NCI-H2107 treated with DMSO at 0.1 percent for 48 hours (cell line): ENCODE data around the gene TBC1D2B.
"Not testable (repeated sequence)": the region's sequence is repeated elsewhere in the genome, so short reads cannot be mapped to it uniquely, and the experiment has no call there.

Experiments
- DNase-seq: peaks from one replicate; lab custom pipeline; 2025; ENCODE audit not compliant: unreplicated experiment; lab: John Stamatoyannopoulos, UW

The TBC1D2B gene

DNA sequence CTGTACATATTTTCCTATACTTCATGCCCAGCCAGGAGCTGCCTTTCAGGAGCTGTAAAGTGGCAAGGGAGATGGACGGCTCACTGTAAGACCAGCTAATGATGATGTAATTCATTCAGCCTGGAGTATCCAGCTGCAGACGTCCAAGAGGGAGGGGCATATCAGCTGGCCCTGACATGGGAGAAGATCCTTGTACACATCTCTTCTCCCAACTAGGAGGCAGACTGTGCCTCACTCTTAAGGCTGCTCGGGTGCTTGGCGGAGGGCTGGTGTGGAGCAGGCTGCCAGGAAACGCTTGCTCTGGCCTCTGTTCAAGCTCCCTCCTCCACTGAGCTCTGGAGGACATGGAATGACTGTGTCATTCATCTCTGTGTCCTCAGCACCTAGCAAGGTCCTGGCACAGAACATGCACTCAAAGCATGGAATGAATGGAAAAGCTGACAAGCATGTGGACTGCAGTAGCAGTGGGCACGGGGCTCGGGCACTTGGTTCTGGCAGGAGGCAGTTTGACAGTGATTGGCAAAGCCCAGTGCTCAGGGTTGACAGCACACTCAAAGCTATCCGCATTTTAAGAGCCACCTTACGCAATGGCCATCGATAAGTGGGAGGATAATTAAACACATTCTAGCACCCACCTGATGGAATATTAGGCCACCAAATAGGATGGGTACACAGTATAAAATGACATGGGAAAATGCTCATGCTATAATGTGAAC, 72.4 kb downstream of the TBC1D2B start:
- DNase-seq: peak; percentile 21

DNA sequence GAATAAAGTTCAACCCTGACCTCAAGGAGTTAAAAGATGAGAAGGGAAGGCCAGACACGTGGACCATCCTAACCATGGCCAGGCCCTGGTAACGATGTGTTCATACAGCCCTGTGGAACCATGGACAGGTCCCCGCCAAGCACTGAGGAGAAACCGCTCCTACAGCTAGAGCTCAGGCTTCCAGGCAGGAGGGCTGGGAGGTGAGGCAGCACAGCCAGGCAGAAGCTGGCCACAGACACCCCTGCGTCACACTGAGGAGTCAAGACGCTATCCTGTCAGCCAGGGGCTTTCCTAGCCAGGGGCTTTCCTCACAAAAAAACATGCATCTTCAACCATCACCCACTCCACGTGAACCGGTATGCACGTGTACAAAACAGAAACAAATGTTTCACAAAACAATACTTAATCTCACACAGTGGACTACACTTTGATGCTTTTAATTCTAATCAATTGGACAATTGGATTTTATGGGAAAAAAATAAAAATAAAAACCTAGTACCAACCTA, 73.2 kb downstream of the TBC1D2B start:
- DNase-seq: no peak

DNA sequence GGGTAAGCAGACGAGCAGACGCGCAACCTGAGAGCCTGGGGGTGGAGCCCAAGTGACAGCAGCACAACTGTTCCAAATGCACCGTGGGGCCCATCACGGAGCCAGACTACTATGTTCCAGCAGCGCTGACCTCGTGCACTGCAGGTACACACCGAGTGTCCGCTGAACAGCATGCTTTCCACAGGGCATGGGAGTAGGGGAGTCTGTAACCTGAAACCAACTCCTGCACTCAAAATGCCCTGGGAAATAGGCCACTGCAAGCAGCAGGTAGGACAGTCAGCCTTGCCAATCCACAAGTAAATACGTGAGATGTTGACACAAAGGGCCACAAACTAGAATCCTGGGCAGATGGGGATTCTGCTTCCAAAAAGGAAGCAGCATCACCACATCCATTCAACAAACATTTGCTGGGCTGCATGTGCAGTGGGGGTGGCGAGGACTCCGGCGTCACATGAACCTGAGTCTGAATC, 73.9 kb downstream of the TBC1D2B start:
- peak; percentile 85 for DNase-seq

DNA sequence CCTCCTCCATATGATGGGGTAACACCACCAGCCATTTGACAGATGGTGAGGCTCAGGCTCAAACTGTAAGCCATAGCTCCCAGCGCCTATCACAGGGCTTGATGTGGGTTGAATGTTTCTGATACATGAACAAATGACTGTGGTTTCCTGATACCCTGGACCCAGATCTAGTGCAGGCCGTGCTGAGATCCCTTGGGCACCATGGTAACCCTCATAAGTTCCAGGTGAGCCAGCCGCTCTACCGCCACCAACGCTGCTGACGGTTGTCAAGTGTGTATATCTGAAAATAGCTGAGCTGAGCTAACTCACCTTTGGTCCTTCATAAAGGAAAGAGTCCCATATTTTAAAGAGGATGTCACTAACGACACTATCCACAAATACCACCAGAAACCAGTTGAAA, 74.5 kb downstream of the TBC1D2B start:
- DNase-seq: peak; percentile 64

DNA sequence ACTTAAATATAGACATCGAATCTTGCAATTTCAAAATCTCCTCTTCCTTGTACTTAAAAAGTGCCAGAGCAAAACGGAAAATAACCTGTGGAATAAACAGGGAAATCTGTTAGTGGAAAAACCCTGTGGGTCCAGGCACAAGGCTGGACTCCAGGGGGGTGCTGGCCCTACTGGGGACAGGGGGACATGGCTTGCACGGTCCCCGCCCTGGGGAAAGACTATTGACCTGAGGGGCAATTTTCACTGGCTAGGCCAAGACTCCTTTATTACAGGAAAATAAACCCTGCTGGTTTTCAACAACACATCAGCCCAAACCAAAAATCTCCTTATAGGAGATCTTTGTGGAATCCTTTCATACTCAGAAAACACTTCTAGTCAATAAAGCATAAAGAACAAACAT, 75.9 kb downstream of the TBC1D2B start:
- DNase-seq: no peak

DNA sequence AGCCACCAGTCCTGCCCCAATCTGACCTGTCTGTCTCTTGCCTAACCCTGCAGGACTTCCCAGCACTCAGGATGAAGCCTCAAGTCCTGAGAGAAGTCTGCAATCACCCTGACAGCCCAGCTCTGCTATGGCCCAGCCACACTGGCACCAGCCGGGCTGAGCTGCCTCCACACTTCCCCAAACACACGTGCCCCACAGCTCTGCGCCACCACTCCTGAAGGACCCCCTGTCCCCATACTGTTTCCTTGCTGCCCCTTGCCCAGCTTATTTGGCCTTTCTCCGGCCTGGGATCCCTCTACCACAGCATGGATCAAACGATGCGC, 76.6 kb downstream of the TBC1D2B start:
- DNase-seq: no peak

DNA sequence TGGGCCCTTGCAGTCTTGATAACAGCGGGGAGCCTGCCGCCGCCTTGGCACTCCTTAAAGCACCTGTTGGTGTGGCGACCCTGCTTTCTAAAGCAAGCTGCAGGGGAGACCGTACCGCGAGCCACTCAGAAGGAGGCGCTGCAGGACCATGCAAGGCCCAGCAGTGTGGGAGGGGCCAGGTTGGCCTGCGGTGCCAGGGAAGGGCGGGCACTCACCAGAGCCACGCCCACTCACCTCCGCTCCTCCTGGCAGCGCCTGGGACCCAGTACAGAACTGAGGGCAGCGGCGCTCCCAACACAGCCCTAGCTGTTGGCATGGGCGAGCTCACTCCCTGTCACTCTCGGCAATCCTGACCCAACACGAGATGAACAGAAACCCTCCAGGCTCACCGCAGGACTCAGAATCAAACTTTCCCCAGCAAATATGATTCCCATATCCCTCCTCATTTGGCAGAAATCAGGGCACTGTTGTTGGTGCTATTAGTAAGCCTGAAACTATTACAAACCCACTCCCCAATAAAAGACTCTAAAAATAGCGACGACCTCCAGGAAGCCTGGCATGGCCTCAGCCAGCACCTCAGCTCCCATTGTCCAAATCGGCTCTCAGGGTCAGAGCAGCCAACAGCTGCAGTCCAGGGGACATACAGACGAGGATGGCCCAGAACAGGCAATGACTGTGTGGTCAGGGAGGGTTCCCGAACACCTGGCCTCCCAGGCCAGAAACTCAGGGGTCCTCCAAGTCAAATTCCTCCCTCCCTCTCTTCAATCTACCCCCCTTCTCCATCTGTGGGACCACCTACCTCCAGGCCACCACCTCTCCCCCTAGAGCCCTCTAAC, 77.2 kb downstream of the TBC1D2B start:
- DNase-seq: peak; percentile 52

DNA sequence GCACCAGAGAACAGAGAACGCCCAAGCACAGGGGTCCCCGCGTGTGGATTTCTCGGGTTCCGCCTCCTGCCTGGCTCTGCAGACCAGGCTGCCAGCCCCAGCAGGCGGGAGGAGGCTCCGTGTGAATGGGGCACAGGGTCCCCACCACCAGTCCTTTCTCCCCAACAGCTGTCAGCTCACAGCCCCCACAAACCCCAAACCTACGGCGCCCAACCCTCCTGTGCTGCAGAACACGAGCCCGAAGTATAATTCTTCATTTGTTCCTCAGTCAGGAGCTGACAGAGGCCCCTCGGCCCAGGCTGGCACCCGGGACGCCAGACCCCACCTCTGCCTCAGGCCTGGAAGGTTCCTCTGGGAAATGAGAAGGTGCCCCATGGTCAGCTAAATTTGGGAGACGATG, 78.0 kb downstream of the TBC1D2B start:
- no peak for DNase-seq

DNA sequence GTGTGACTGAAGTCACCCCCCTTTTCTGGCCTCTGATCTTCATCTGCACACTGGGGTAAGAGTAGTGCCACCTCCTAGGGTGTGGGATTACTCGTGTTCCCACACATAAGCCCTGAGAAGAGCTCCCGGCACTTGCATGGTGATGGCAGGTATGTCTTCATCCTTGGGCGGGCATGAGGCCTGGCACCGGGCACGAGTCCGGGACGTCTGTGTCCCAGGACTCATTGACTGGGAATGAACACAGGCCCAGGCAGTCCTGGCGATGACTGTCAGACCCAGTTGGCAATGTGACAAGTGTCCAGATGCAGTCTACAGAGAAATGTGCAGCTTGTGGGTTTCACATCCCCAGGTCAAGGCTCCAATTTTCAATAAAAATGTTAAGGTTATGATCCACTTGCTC, 78.9 kb downstream of the TBC1D2B start:
- DNase-seq: no peak

DNA sequence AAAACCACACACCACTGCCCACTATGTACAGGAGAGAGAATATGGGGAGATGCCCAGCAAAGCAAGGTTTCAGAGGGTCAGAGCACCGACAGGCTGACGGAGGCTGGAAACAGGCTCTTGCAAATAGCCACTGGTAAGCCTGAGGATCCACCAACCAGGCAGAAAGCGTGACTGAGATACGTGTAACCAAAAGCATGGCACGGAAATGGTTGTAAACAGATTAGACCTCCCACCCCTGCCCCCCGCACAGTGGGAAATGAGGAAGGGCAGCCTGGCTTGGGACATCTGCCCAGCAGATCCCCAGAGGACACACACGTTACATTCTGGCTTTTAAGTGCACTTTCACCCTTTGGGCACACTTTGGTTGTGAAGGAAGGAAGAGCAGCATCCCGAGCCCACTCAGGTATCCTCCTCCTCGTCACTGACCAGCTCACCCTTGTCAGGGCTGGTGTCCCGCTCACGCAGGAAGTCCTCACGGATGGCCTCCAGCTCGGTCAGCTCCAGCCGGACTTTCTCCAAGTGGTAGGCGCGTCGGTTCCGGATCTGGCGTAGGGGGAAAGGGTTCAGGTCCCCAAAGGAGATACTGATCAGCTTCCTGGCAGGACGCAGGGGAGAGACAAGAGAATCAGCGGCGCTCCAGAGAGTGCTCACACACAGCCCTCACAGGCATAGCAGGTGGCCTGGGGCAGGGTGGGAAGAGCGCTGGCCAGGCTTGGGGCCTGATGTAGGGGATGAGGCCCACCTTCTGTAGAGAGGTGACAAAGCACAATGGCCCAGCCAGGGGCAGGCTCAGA, 79.6 kb downstream of the TBC1D2B start:
- not testable (repeated sequence) for DNase-seq

DNA sequence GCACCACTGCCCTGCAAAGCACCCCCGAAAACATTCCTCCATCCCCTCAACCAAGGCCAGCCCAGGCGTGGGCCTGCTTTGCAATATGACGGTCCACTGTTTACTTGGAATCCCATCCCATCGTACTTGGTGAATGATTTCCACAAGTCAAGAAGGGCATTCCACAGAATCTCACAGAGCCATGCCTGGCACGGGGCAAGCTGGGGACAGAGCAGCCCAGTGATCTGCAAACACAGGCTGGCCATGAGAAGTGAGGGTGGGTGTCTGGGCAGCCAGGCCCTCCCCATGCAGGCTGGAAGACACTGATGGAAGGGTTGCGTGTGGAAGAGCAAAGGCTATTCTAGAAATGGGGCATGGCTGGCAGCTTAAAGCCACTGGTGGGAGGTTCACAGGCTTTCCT, 80.3 kb downstream of the TBC1D2B start:
- not testable (repeated sequence) for DNase-seq

DNA sequence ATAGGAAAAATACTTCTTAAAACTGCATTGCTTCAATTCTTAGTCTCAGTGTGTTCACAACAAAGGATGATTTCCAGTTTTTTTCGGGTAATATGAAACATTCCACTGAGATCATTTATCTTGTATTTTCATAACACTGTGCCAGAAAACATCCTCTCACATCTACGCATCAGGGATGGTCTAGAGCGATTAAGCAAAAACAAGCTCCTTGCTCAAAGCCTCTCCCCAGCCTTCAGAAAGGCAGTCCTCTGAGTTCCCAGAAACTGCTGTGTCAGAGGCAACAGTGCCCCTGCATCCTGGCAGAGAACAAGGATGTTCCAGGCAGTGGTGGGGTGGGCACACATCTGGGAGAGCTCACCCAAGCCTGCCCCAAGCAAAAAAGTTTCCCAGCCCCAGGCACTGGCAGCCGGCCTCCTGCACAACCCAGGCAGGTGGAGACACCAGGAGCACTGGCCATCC, 80.8 kb downstream of the TBC1D2B start:
- not testable (repeated sequence) for DNase-seq

DNA sequence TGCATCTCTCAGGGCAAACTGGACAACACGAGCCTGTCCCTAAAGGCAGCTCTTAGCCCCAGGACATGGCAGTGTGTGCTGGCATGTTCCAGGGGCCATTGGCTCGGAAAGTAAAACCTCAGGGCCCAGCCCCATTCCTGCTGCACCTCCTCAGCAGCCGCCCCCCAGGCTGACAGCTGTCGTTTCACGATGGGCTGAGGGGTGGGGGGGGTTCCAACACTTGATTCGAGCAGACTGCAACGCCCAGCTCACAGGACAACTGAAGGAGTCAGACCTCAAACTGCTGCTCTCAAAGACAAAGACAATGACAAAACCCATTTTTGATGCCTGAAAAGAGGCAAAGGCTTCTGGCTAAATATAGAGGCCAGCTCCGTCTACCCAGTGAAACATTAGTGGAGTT, 81.3 kb downstream of the TBC1D2B start:
- DNase-seq: not testable (repeated sequence)

DNA sequence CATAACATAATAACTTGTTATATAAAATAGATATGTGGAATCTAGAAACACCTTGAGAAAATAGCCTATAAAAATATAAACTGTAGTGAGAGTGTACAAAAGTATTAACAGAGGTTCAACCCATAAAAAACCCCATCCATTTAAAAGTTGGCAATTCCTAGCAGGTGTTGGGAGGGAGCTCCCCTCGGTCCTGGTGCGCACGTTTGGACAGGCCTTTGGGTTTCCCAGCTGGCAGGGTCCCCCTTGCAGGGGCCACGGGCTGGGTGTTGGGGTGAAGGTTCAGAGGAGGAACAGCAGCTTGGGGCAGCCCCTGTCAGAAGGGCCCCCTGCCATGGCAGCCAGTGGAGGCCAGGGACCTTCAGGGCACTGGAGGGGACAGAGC, 82.0 kb downstream of the TBC1D2B start:
- DNase-seq: not testable (repeated sequence)

DNA sequence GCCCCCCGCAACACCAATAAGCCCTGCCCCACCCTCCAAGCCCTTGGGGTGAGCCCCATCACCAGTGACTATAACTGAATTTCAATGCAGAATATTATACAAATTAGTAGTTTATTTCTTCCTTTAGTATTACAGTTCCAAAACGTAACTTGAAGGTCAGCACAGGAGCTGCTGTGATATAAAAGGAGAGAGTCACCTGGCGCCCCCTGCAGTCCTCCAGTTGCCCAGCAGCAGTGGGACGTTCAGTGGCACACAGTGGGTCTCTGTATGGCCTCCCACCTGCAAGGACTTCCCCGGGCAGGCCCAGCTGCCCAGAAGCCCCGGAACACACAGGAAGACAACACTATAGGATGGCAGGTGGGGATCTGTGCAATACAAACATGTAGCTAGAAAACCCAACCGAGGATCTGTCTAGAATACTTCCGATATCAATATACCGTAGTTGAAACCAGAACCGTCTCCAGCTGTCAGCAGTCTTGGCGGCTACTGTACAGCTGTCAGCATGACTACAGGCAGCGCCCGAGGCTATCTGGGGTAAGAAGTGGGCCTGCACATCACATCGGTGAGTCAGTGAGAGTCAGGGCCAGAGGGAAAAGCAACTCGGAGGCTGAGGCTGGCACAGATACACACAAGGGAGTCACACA, 82.5 kb downstream of the TBC1D2B start:
- not testable (repeated sequence) for DNase-seq

DNA sequence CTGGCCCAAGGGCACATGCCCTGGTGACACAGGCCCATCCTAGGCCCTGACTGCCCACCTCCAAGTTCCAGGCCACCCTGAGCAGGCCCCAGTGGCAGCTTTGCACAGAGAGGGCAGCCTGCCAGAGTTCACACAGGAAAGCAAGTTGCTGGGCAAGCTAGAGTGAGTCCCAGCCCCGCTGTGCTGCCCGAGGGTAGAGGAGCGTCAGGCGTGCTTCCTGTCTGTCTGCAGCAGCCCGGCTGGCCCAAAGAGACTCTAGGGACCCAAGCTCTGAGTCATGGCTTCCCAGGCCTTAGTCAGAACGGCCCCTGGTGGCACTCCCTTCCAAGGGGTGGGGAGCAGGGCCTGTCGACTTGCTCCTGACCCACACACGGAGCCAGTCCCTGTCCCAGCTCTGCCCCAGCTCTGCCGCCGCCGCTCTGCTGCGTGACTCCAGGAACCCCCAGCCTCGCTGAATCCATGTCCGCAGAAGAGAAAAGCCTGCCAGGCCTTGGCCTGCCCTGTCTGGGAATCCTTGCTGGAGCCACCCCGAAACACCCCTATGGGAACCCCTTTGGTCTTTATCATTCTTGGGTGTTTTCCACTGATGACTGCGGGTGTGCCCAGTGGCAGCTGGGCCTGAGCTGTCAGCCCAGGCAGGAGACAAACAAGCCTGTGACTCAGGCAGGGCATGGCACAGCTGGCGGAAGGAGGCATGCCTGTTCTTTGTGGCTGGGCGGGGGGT, 83.4 kb downstream of the TBC1D2B start:
- not testable (repeated sequence) for DNase-seq

DNA sequence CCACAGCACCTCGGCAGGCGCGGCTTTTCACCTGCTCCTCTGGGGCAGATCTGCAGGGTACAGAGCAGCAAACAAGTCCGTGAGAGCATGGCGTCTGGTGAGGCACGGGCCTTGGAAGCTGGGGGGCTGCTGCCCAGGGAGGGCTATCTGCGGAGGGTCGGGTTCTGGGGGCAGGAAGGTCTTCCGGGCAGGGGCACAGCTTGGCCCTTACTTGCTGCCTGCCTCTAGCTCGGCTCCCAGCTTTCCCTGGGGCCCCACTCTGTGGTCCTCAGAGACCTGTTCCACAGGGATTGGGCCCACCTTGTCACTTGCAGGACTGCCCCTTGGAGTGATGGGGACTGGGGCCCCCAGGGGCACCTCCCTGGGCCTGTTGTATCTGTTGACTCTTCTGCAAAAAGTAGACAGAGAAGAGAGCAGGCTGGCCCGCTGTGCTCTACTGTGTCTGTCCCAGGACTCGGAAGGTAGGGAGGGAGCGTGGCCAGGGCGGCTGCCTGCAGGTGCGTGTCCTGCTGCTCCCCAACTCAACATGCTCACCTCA, 84.1 kb downstream of the TBC1D2B start:
- no peak for DNase-seq

DNA sequence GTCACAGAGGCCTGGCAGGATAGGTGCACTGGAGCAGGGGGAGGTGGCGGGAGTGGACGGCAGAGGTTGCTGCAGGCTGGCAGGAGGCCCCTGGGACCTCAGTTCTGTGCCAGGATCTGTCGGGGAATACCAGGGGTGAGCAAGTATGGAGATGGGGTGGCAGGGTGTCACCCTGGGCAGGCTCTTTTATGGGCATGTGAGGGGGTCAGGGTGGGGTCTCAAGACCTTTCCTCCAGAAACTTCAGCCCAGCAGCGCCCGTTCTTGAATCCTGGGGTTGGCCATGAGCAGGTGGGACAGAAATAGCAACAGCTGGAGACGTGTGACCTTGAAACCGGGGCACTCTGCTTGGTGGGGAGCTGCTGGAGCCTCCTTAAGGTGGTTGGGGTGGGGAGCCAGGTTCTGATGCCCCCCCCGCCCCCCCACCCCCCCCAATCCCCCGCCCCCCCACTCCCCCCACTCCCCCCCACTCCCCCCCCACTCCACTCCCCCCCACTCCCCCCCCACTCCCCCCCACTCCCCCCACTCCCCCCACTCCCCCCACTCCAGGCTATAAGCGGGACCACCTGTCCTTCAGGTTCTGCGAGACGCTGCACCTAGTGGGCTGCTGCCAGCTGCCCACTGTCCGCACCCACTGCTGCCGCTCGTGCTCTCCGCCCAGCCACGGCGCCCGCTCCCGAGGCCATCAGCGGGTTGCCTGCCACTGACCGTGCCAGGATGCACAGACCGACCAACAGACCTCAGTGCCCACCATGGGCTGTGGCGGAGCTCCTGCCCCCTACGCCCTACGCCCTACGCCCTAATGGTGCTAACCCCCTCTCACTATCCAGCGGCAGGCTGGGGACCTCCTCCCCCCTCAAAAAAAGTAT, 84.9 kb downstream of the TBC1D2B start:
- no peak for DNase-seq

DNA sequence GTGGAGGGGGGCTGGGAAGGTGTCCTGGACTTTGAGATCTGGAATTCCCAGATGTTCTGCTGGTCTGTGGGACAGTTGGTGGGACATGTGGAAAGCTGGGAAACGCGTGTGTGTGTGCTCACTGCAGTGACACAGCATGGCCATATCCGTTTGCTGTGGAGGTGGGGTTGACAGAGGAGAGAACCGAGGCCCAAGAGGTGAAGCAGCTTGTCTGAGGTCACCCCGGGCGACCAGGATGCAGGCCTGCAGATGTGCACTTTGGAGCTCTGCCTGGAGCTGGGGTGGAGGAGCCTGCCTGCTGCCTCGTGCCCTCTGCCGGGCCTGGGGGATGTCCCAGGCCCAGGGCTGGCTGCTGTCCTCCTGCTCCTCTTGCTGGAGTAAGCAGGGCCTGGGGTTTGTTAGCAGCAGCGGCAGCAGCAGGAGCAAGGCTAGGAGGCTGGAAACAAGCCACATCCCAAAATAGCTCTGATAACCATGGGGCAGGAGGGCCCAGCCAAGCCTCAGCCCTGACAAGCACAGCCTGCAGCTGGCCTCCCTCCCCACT, 85.8 kb downstream of the TBC1D2B start:
- not testable (repeated sequence) for DNase-seq
